ENCODE data around the gene PATL1.
"Not testable (repeated sequence)": the region's sequence is repeated elsewhere in the genome, so short reads cannot be mapped to it uniquely, and the experiment has no call there.

The PATL1 gene

DNA sequence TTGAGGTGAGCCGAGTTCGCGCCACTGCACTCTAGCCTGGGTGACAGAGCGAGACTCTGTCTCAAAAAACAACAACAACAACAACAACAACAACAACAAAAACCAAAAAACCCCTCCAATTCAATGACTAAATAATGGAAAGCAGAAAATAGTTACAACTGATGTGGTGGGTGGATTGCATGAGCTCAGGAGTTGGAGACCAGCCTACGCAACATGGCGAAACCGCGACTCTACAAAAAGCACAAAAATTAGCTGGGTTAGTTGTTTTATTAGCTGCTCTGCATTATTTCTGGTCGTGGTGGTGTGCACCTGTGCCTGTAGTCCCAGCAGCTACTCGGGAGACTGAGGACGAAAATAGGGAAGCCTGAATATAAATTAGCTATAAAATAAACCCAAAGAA, 2.6 kb upstream of the PATL1 start:
- no peak for DNase-seq

DNA sequence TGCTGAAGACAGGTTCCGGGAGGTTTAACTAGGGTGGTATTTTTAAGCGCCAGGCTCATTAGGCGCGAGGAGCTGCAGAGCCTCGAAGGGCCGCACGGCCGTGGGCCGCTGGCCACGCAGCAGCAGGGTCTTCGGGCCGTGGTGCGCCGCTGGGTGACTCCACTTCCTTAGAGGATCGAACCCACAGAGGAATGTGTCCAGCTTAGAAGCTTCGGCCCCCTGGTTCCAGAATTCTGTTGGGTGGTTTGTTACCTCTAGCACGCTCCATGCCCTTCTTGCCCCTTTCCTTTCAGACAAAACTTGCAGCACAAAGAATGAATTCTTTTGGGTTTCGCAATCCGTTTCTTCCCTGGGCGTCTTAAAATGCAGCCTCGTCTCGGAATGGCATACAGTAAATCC, 773 bp upstream of the PATL1 start:
- peak in 8 of 14 donors; percentile 63 to 83 (median 66) for DNase-seq

DNA sequence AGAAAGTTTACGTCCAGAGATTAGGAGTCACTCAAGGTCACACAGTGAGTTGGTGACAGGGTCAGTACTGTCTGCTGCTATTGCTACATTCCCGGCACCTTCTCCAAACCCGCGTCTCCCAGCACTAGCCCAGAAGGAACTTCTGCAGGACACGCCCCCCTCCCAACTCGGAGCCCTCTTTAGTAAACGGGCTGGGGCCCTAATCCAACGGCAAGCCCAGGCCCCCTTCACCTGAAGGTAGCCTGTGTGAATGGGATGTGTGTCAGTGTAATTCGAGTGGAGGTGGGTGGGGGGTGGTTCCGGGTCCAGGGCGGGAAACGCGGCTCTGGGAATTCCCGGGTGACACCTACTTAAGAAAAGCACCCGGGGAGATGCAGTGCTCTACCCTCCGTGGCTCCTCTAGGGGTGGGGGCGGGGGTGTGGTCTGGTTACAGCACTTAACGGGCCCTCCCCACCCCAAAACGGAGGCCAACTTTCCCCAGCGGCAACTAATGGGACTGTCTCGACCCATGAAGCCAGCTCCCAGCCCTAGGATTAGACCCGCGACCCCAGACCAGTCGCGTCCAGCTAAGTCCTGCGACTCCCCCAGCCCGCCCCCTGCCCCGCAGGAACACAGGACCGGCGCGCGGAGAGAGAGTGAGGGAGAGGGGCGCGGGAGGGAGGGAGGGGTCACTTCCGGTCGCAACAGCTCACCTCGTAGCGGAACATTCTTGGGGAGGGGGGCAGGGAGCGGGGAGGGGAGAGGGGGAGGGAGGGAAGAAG, 468 bp downstream of the PATL1 start:
- peak in 6 of 14 donors; percentile 32 to 82 (median 62) for DNase-seq

DNA sequence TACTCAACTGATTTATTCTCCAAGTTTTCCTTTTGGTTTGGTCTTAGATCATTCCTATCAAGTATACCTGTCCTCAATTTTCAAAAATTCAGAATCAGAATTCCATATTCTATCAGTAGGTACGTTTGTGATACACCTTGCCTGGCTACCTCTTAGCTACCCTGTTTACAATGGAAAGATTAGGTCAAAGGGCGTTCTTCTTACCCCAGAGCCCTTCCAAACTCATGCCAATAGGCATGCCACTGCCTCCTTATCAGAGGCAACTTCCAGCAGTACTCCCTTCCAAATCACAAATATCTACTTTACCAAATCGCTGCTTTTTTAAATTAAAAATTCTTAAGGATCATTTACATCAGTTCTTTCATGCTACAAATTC, 1.0 kb downstream of the PATL1 start:
- no peak for DNase-seq

DNA sequence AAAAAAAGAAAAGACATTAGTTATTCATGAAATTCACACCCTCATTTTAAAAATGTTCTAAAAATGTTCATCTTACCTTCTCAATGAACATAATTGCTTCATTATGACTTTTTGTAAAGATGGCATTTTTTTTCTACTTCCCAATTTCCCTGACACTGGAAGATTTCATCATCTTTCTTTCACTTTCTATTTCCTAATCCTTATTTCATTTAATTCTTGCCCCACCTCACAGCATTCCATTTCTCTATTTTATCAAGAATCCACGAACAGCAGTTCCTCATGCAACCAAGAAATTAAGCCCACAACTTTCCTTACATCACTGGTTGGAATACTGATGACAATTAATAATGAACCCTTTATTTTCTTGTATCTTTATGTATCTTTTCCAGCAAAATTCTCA, 1.9 kb downstream of the PATL1 start:
- no peak for DNase-seq

DNA sequence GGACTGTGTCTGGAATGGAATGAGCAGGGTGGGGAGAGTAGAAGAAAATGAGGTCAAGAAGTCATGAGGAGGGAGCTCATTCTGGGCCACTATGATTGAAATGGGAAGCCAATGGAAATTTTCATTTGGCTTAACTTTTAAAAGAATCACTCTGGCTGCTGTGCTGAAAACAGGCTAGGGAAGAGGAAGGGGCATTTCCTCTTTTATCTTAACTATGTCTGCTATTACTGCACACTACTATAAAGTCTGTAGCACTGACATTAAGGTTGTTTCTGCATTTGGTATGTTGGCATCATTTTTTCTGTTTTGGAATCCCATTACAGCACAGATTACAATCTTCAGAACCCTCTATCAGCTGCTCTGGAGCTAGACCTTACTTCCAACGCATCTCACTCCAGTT, 8.2 kb downstream of the PATL1 start:
- DNase-seq, result no peak

DNA sequence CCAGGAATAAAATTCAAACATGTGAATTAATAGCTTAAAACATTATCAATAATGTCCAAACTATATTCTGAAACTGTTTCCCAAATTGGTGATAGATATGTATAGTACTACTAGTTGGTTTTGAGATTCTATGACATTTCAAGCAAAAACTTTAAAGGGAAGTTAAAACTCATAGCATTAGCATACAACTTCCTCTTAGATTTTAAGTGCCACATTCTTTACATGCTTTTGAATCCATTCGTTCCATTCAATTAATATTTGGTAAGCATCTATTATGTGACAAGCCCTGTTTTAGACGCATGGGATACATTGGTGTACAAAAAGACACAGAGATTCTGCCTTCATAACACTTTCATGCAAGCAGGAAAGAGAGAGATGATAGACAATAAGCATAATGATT, 8.9 kb downstream of the PATL1 start:
- DNase-seq, result no peak

DNA sequence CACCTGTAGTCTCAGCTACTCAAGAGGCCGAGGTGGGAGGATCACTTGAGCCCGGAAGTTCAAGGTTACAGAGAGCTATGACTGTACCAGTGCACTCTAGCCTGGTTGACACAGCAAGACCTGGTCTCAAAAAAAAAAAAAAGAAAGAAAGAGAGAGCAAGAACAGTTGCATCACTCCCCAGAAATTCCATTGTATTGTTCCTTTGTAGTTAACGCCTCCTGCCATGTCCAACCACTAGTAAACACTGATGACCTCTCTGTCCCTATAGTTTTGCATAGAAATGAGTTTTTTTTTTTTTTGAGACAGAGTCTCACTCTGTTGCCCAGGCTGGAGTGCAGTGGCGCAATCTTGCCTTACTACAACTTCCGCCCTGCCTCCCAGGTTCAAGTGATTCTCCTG, 10.8 kb downstream of the PATL1 start:
- no peak for DNase-seq

DNA sequence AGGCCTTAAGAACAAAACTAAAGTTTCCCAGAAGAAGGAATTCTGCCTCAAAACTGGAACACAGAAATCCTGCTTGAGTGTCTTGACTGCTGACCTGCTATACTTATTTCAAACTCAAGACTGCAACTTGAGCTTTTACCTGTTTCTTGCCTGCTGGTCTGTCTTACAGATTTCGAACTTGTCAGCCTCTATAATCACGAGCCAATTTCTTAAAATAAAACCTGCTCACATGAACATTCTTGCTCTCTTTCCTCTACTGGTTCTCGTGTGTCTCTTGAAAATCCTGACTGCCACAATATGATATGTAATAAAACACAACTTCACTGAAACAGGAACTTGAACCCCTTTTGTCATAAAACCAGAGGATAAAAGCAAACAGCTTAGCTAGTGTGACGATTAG, 13.9 kb downstream of the PATL1 start:
- DNase-seq, result no peak

DNA sequence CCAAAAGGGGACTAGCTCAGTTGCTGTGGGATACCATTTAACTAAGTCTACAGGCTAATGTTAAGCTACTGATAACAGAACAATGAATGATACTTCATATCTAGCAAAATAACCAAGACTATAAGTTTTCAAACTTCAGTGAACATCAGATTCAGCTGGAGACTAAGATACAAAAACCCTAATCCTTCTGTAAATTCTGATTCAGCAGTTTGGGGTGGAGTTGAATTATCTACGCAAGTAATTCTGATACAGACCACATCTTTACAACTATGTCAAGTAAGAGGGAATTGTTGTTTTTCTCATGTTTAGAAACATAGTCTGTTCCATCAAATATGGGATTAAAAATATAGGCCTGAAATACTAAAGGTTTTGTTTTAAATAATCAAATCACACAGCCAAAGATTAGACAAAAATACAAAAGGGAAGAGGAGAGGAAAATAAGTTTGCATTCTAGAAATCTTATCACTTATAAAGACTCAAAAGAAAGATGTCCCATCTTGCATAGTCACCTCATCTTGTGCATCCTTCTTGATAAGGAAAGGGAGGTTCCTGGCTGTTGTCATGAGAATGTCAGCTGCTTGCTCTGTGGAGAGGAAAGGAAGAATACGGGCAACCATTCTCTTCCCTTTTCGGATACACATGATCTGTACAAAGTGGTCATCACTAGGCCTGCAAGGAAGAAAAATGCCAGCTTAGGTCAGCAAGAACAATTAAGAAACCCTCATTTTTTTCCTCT, 21.4 kb downstream of the PATL1 start:
- DNase-seq, result no peak

DNA sequence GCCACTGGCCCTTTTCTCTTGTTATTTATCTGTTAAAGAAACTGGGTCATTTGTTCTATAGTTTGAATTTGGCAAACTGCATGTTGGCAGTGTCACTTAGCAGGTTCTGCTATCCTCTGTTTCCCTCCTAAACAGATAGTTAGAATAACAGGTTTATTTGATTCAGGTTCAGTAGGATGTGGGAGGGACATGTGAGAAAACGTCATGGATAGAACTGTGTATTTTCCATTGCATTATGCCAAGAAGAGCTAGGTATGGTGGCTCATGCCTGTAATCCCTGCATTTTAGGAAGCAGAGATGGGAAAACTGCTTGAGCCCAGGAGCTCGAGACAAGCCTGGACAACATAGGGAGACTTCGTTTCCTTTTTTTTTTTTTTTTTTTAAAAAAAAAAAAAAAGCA, 24.3 kb downstream of the PATL1 start:
- no peak for DNase-seq

DNA sequence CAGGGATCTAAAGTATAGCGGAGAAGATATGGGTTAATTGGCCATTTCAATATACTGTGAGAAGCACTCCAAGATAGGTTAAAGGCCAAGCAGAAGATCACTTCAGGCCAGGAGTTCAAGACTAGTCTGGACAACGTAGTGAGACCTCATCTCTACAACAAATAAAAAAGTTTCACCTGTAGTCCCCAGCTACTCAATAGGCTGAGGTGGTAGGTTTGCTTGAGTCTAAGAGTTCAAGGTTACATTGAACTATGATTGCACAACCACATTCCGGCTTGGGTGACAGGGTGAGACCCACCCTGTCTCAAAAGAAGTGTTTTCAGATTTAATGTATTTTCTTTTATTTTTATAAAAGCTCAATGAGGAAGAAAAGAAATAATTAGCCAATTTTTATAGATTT, 25.4 kb downstream of the PATL1 start:
- DNase-seq, result no peak

DNA sequence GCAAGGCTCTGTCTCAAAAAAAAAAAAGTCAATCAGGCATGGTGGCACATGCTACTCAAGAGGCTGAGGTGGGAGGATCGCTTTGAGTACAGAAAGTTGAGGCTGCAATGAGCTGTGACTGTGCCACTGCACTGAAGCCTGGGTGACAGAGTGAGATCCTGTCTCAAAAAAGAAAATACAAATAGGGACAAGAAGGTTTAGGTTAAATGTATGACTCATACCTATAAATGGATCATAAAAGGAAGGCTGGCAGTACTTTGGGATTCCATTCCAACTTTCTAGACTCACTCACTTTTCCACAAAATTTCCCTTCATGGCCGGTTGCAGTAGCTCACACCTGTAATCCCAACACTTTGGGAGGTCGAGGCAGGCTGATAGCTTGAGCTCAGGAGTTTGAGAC, 27.7 kb downstream of the PATL1 start:
- no peak for DNase-seq

DNA sequence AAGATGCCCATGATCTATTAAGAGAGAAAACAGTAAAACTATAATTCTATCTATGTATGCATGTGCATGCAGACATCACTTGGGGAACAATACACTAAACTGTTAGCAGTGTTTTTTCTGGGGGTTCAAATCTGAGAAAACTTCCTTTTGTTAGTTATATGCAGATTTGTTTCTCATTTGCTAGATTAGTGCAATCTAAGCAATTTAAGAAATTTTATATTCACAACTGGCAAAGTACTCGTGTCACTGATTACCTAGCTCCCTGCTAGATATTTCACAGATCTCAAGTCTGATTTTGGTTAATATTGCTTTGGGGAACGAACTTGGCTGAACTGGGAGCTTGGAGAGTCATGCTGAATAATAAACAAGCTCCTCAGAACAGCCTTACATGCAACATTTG, 38.3 kb downstream of the PATL1 start:
- no peak for DNase-seq

DNA sequence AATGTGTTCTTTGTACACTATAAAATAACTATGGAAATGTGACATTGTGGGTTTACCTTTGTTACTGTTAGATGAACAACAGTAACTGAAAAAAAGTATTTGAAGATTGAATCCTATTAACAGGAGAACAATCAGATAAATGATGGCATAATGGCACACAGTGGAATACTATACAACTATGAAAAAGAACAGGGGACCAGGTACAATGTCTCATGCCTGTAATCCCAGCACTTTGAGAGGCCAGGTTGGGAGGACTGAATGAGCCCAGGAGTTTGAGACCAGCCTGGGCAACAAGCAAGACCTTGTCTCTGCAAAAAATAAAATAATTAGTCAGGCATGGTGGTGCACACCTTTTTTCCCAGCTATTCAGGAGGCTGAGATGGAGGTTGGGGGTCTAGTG, 38.8 kb downstream of the PATL1 start:
- DNase-seq, result no peak

DNA sequence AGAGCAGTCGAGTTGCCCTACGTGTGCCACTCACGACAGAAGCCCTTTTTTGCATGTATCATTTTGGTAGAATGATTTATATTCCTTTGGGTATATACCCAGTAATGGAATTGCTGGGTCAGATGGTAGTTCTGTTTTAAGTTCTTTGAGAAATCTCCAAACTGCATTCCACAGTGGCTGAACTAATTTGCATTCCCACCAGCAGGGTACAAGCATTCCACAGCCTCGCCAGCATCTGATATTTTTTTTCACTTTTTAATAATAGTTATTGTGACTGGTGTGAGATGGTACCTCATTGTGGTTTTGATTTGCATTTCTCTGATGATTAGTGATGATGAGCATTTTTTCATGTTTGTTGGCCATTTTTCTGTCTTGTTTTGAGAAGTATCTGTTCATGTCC, 41.9 kb downstream of the PATL1 start:
- not testable (repeated sequence) for DNase-seq

DNA sequence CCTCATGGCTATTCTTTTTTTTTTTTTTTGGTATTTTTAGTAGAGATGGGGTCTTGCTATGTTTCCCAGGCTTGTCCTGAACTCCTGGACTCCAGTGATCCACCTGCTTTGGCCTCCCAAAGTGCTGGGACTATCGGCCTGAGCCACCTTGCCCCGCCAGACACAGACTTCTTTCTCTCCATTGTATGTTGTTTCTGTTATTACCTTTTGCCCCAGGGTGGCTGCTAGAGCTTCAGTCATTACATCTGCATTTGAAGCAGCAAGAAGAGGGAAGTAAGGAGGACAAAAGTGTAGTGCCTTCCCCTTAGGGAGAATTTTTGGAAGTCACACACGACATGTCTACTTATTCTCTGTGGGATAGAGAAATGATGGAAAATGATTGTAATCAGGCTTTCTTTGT, 43.1 kb downstream of the PATL1 start:
- DNase-seq, result no peak

DNA sequence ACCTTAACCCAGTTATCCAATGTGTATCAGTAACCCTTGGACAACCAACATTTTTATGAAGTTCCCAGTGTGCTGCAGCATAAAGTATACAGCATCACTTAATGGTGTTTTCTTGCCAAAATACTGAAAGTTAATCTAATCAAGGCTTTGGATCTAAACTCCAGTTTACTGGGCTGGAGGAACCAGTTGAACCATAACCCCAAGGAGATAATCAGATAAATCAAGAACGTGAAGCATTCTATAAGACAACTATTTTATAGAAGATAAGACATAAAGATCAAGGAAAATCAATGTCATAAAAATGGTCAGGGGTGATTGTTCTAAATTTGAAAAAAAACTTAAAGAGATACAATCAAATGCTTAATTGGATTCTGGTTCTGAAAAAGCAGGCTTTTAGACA, 51.0 kb downstream of the PATL1 start:
- no peak for DNase-seq

DNA sequence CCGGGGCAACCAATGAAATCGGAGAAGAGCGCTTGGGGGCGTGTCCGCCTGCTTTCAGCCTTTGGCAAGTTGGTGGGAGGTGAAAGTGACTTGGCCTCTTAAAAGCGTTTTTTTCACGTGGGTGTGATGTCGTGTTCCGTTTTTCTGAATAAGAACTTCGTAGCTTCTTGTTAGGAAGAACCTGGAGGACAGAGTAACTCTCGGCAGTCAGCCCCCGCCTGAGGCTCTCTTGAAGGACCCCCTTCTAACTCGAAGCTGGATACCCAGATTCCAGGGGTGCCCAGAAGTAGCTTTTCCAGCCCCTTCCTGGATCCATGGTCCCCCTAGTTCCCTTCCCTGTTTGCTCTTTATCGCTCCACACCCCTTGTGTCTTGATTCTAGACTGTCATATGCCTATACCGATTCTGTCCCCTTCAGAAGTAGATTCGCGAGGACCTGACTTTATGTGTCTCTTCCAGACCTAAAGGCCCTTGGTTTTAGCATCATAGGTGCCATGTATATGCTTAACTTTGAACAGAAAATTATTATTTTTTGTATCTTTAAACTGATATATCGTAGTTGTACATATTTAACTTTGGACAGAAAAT, 52.3 kb downstream of the PATL1 start:
- no peak for DNase-seq

DNA sequence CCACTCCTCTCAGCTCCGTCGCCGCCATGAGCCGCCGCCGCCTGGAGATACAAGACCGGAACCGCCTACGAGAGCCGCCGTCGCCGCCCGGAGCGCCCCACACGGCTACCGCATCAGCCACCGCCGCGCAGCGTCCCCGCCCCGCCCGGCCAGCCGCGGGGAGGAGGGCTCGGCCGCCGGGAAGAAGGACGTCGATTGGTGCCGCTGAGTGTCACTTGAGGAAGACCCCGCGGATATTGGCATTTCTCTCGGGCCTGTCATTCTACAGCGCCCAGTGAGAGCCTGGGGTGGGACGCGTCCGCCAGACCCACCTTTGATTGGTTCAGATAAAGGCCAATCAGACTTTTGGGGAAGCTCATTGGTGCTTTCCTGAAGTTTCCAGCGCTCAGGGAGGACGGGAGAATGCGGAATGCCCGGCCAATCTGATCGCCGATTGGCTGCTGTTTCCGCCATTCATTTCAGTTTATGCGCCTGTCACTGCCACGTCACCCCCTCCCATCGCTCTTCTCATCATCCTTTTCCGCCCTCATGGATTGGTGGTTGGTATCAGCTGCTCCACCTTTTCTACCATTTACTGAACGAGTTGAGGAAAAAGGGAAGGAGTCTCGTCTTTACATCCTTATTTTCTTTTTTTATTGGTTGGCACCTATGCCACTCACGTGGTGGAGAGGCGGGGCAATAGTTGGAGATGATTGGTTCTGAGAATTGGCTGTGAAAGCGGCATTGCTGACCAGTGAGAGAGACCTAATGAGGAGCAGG, 53.0 kb downstream of the PATL1 start, which contains the start of gene OSBP:
TSS of gene OSBP (minus strand) at position 138 of the 759 bp plus-strand sequence. CDS start at position 28, 110 bp downstream.
- peak; percentile 98 to 100 (median 100) for DNase-seq

DNA sequence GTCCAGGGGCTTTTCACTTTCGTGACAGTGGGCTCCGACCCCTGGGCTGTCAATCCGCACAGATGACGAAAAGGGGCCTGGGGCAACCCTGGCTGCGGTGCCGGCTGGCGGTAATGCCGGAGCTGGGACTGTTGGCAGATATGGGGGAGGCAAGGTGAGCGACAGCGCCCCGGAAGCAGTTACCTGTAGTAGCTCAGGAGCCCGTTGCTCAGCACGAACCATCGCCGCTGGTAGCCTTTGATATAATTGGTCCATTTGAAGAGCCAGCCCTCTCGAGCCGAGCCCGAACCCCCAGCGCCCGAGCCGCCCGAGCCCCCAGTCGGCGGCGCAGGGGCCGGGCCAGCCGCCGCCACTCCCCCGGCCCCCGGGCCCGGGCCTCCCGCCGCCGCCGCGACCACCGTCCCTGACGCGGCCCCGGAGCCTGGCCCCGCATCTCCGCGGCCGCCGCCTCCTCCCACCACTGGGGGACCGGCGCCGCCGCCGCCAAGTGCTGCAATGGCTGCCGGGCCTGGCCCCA, 53.7 kb downstream of the PATL1 start:
- DNase-seq, result peak in 6 of 14 donors; percentile 9 to 49 (median 27)

DNA sequence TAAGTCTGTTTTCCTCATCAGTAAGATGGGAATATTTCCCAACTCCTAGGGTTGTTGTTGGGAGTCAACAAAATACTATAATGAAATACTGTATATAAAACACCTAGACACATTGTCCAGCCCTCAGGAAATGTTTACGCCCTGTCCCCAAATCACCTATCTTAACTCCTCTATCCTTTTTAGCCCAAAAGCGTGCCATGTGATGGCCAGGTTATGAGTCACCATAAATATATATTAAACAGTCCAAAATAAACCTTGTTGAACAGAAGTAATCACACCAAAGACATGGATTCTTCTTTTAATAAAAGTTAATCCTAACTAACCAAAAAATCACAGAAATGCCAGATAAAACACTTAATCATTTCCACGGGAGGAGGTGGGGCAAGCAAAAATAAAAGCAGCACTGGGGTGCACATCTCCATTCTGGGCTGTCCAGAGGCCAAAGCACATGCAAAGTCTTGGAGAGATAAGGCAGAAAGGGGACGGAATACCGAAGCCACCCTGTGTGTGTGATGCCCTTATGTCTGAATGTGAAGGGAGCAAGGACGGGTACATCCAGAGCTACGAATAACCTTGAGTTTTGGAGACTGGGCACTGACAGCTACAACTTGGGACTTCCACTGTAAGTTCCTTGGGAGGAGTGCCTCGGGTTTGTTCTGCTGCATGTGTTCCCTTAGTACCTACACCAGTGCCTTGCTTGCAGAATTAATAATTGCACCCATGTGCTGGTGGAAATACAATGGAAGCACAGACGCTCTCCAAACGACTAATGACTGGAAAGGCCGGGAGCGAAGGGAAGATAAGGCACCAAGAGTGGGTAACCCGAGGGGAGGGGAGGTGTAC, 54.3 kb downstream of the PATL1 start:
- peak in 2 of 14 donors; percentile 17 to 46 for DNase-seq

Measured in C1 segment of cervical spinal cord (tissue), 14 donors.